Measurements from ENCODE around the gene MAP3K9.

Gene MAP3K9

GRCh38 chr14:70789961-70790360, 19.4 kb downstream of the MAP3K9 start:
- H3K27me3 ChIP-seq, result no peaks in the 10 kb centered on the region
- no peak for DNase-seq
- peaks cover 0 to 4% (median 0%) of the 10 kb centered on the region in 3 donors for H3K36me3 ChIP-seq
- intact Hi-C loops (cut with DNase I; ENCODE audit: low total_unique reads), result no loop called here
- H3K4me1 ChIP-seq, result peaks cover 0 to 7% (median 3%) of the 10 kb centered on the region in 4 donors
- H3K9me3 ChIP-seq, result no peaks in the 10 kb centered on the region
- H3K27ac ChIP-seq, result no peak overlapping the region
- H3K4me3 ChIP-seq, result no peak overlapping the region
- TF ChIP-seq CTCF (IDR thresholded peaks at IDR 0.05), result no peak

- no peak for TF ChIP-seq CTCF (IDR thresholded peaks at IDR 0.05)
- peaks cover 0 to 5% of the 10 kb centered on the region in 2 donors for H3K27me3 ChIP-seq
- peak in 1 of 2 donors; percentile 31 for DNase-seq
- peaks cover 0 to 7% (median 3%) of the 10 kb centered on the region in 4 donors for H3K4me1 ChIP-seq
- H3K9me3 ChIP-seq, result no peaks in the 10 kb centered on the region
- no peak overlapping the region for H3K4me3 ChIP-seq
- intact Hi-C loops (cut with DNase I; ENCODE audit: low total_unique reads), result no loop called here
- H3K27ac ChIP-seq, result no peak overlapping the region
- H3K36me3 ChIP-seq, result peaks cover 0 to 4% (median 0%) of the 10 kb centered on the region in 3 donors
Observed at GRCh38 chr14:70789361-70789760, 20.0 kb downstream of the MAP3K9 start.

GRCh38 chr14:70788898-70789297, 20.4 kb downstream of the MAP3K9 start:
- Histone ChIP-seq H3K27me3 (peaks cover 0 to 5% of the 10 kb centered on the region in 2 donors), H3K4me1 (peaks cover 0 to 7% (median 3%) of the 10 kb centered on the region in 4 donors), H3K9me3 (no peaks in the 10 kb centered on the region), H3K4me3 (no peak overlapping the region), H3K36me3 (peaks cover 0 to 4% (median 0%) of the 10 kb centered on the region in 3 donors), H3K27ac (no peak overlapping the region)
- DNase-seq, result no peak
- intact Hi-C loops (cut with DNase I; ENCODE audit: low total_unique reads), result no loop called here
- no peak for TF ChIP-seq CTCF (IDR thresholded peaks at IDR 0.05)

GRCh38 chr14:70785556-70785955, 23.8 kb downstream of the MAP3K9 start:
- DNase-seq, result no peak
- intact Hi-C loops (cut with DNase I; ENCODE audit: low total_unique reads), result no loop called here
- H3K27me3 ChIP-seq, result peaks cover 0 to 5% of the 10 kb centered on the region in 2 donors

GRCh38 chr14:70784886-70785285, 24.4 kb downstream of the MAP3K9 start:
- TF ChIP-seq CTCF (IDR thresholded peaks at IDR 0.05), result no peak

More at GRCh38 chr14:70785556-70785955, 23.8 kb downstream of the MAP3K9 start:
- H3K27ac ChIP-seq, result no peak overlapping the region
- no peaks in the 10 kb centered on the region for H3K36me3 ChIP-seq
- H3K4me3 ChIP-seq, result no peak overlapping the region
- no peak for TF ChIP-seq CTCF (IDR thresholded peaks at IDR 0.05)
- H3K9me3 ChIP-seq, result no peaks in the 10 kb centered on the region
- H3K4me1 ChIP-seq, result peaks cover 0 to 7% (median 3%) of the 10 kb centered on the region in 4 donors

GRCh38 chr14:70782361-70782760, 27.0 kb downstream of the MAP3K9 start:
- no peak for DNase-seq
- H3K36me3 ChIP-seq, result no peaks in the 10 kb centered on the region
- no peaks in the 10 kb centered on the region for H3K9me3 ChIP-seq
- TF ChIP-seq CTCF (IDR thresholded peaks at IDR 0.05), result no peak
- peaks cover 0 to 5% of the 10 kb centered on the region in 2 donors for H3K27me3 ChIP-seq
- H3K4me3 ChIP-seq, result no peak overlapping the region
- intact Hi-C loops (cut with DNase I; ENCODE audit: low total_unique reads), result no loop called here
- H3K27ac ChIP-seq, result no peak overlapping the region
- H3K4me1 ChIP-seq, result no peaks in the 10 kb centered on the region

More at GRCh38 chr14:70784886-70785285, 24.4 kb downstream of the MAP3K9 start:
- Histone ChIP-seq H3K9me3 (no peaks in the 10 kb centered on the region), H3K4me3 (no peak overlapping the region), H3K27ac (no peak overlapping the region), H3K27me3 (peaks cover 0 to 5% of the 10 kb centered on the region in 2 donors), H3K4me1 (peaks cover 0 to 7% (median 3%) of the 10 kb centered on the region in 4 donors), H3K36me3 (no peaks in the 10 kb centered on the region)
- intact Hi-C loops (cut with DNase I; ENCODE audit: low total_unique reads), result no loop called here
- DNase-seq, result no peak
